H1 (cell line): ENCODE measurements around the gene ZNF791. TPM values are rescaled to one million over a fixed set of nuclear protein-coding genes. Genes with fewer than 3 reads are reported as not detected.

Source experiments
- BACH1 ChIP-seq: IDR thresholded peaks from 2 replicates; pipeline ENCODE4 v1.6.1; 2012; ENCODE audit warnings: low read length, improper control_type of control experiment
- CBX8 ChIP-seq: fragments of 300-800, 300-1000 bp; sonication (generic); IDR thresholded peaks from 2 replicates; pipeline ENCODE4 v1.7.1; 2016; ENCODE audit warnings: low read depth, low read length, borderline replicate concordance
- EGR1 ChIP-seq: IDR thresholded peaks from 2 replicates; pipeline ENCODE4 v1.6.1; 2011; ENCODE audit warnings: low read depth, low read length, borderline replicate concordance
- EP300 ChIP-seq, 2 experiments: IDR thresholded peaks; 1 replicate in 1 of 2; 2 replicates in 1 of 2; pipeline ENCODE4 v1.6.1; 2011 to 2012; ENCODE audit warnings: low read depth in 2 of 2, low read length in 2 of 2, mild to moderate bottlenecking in 2 of 2, borderline replicate concordance in 1 of 2, inconsistent platforms in 1 of 2, moderate library complexity in 1 of 2
- HDAC2 ChIP-seq, 2 experiments: fragments of 300-600 bp in 1 of 2; sonication (generic) in 1 of 2; IDR thresholded peaks; 2 replicates each; pipeline ENCODE4 v1.6.1; 2011 to 2012; ENCODE audit warnings: low read depth in 2 of 2, low read length in 2 of 2, mild to moderate bottlenecking in 2 of 2, moderate library complexity in 2 of 2, borderline replicate concordance in 1 of 2, inconsistent platforms in 1 of 2
- JUN ChIP-seq: IDR thresholded peaks from 2 replicates; pipeline ENCODE4 v1.6.1; 2011; ENCODE audit warnings: low read depth, mild to moderate bottlenecking, improper control_type of control experiment, low read length
- KDM4A ChIP-seq: IDR thresholded peaks from one replicate; pipeline ENCODE4 v1.7.1; 2012; ENCODE audit warnings: low read depth, mild to moderate bottlenecking, moderate library complexity, low read length, inconsistent platforms; ENCODE audit not compliant: severe bottlenecking
- KDM5A ChIP-seq: fragments of 200-600 bp; IDR thresholded peaks from 2 replicates; pipeline ENCODE4 v1.7.1; 2012; ENCODE audit warnings: mild to moderate bottlenecking, low read length, inconsistent platforms, mixed read lengths
- NANOG ChIP-seq: IDR thresholded peaks from 2 replicates; pipeline ENCODE4 v1.6.1; 2011; ENCODE audit warnings: low read length, low read depth, mild to moderate bottlenecking, inconsistent platforms; ENCODE audit not compliant: insufficient read depth, poor library complexity, severe bottlenecking
- PHF8 ChIP-seq: fragments of 200-600 bp; sonication (generic); conservative IDR thresholded peaks from 2 replicates; pipeline ENCODE4 v1.7.1; 2012; ENCODE audit warnings: low read depth, mild to moderate bottlenecking, inconsistent platforms, low read length, moderate library complexity
- POLR2AphosphoS5 ChIP-seq: IDR thresholded peaks from 2 replicates; pipeline ENCODE4 v1.6.1; 2011; ENCODE audit warnings: low read depth, low read length
- RBBP5 ChIP-seq: IDR thresholded peaks from 2 replicates; pipeline ENCODE4 v1.7.1; 2012; ENCODE audit warnings: low read depth, mild to moderate bottlenecking, inconsistent platforms, low read length, moderate library complexity, borderline replicate concordance
- RFX5 ChIP-seq: IDR thresholded peaks from 2 replicates; pipeline ENCODE4 v1.6.1; 2011; ENCODE audit warnings: low read depth, low read length, improper control_type of control experiment, borderline replicate concordance
- SAP30 ChIP-seq: fragments of 300-600 bp; sonication (generic); IDR thresholded peaks from 2 replicates; pipeline ENCODE4 v1.7.1; 2012; ENCODE audit warnings: low read length, moderate library complexity, mild to moderate bottlenecking, inconsistent platforms; ENCODE audit not compliant: insufficient read depth, insufficient replicate concordance
- TAF1 ChIP-seq: IDR thresholded peaks from 2 replicates; pipeline ENCODE4 v1.6.1; 2011; ENCODE audit warnings: mild to moderate bottlenecking, low read depth, low read length
- TBP ChIP-seq: IDR thresholded peaks from 2 replicates; pipeline ENCODE4 v1.6.1; 2011; ENCODE audit warnings: low read depth, low read length, improper control_type of control experiment
- TCF12 ChIP-seq: IDR thresholded peaks from 2 replicates; pipeline ENCODE4 v1.6.1; 2011; ENCODE audit warnings: low read depth, mild to moderate bottlenecking, low read length
- polyA plus RNA-seq, 7 experiments: library from polyadenylated mRNA; depleted of rRNA in 3 of 7; stranded (reverse) in 5 of 7; unstranded in 2 of 7; fragments of >200 nt in 5 of 7; fragments of 200-250 nt in 2 of 7; gene quantifications; 1 replicate in 5 of 7; 2 replicates in 1 of 7; 4 replicates in 1 of 7; pipeline versions ENCODE4 v1.2.1 to v1.2.3, GENCODE V29; 2011 to 2013; ENCODE audit warnings: missing spikeins in 2 of 7, mixed read lengths in 2 of 7
- total RNA-seq: library from RNA; stranded (reverse); fragmentation: NEBNext Ultra II Directional; extraction: Animal tissue kit (Norgen Biotek cat#: 25700); gene quantifications from 2 replicates; pipeline ENCODE4 v1.2.1, GENCODE V29; 2021
- TF ChIP-seq, protein P1 (sequence below), 3 experiments: IDR thresholded peaks; 1 replicate in 2 of 3; 2 replicates in 1 of 3; pipeline versions ENCODE4 v1.5.1 to v1.6.1; 2011; ENCODE audit warnings: low read length in 3 of 3, mild to moderate bottlenecking in 3 of 3, inconsistent platforms in 2 of 3, low read depth in 1 of 3, moderate library complexity in 1 of 3; ENCODE audit not compliant: insufficient read depth in 1 of 3; ENCODE audit errors: control extremely low read depth in 1 of 3
- TF ChIP-seq, protein P2 (sequence below): IDR thresholded peaks from 2 replicates; pipeline ENCODE4 v1.6.1; 2011; ENCODE audit warnings: low read depth, mild to moderate bottlenecking, low read length; ENCODE audit not compliant: insufficient read depth

ZNF791 gene
- total and polyA plus RNA-seq, 2 of the 8 experiments (the other 6 are each of a cell fraction or from before 2014, with no cell fraction given): 4.1 to 18.6 TPM

DNA sequence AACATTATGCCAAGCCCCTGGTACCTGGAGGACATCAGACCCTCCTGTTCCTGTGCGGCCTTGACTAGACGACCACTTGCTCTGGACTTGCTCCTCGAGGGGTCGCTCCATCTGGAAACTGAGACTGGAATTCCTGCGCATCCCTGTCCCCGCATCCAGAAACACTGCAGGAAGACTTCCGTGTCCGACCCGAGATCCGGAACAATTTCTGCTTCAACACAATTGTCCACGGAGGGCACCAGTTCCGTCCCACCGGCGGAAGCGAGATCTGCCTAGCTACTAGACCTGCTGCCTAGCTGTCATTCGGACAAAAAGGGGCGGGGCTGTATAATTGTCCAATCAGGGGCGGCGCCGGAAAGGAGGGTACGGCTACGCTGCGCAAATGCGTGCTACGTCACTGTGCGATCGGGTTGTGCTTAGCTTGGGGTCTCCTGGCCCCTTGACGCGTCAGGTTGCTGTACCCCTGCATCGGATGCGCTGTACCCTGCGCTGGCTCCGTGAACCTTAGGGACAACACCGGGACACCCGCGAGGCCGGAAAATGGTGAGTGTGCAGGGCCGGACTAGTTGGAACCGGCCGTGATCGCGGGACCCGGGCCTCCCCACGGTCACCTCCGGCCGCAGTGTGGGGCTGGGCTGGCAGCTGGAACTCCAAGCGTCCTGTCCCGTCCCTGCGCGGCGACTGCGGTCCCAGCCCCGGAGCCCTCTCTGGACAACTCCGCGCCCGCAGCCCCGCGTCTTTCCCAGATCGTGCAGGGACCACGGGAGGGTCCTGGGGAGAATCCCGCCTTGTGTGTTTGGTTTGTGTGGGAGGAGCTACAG is at the start of gene ZNF791, which contains the start of gene ZNF490 (continued):
- TF ChIP-seq, protein P1, sequence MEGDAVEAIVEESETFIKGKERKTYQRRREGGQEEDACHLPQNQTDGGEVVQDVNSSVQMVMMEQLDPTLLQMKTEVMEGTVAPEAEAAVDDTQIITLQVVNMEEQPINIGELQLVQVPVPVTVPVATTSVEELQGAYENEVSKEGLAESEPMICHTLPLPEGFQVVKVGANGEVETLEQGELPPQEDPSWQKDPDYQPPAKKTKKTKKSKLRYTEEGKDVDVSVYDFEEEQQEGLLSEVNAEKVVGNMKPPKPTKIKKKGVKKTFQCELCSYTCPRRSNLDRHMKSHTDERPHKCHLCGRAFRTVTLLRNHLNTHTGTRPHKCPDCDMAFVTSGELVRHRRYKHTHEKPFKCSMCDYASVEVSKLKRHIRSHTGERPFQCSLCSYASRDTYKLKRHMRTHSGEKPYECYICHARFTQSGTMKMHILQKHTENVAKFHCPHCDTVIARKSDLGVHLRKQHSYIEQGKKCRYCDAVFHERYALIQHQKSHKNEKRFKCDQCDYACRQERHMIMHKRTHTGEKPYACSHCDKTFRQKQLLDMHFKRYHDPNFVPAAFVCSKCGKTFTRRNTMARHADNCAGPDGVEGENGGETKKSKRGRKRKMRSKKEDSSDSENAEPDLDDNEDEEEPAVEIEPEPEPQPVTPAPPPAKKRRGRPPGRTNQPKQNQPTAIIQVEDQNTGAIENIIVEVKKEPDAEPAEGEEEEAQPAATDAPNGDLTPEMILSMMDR (IDR thresholded peaks at IDR 0.05; ENCODE audit: control extremely low read depth in 1 of 3, insufficient read depth in 1 of 3, low read depth in 1 of 3, low read length in 3 of 3): peak in 2 of 3 experiments; percentile 8 to 46; a peak in 2 of 4 replicates
- TF ChIP-seq JUN (no peak), SAP30 (peak; percentile 33), POLR2AphosphoS5 (peak; percentile 91), EP300 (IDR thresholded peaks at IDR 0.05; ENCODE audit: borderline replicate concordance in 1 of 2, low read depth in 2 of 2, low read length in 2 of 2) (peak in 1 of 2 experiments; percentile 29; a peak in 1 of 3 replicates), TCF12 (no peak), RBBP5 (no peak), NANOG (peak; percentile 22), KDM5A (no peak; the same call in 1 of the 2 replicates), TAF1 (peak; percentile 85), KDM4A (peak; percentile 44), RFX5 (peak; percentile 82), PHF8 (peak; percentile 68), BACH1 (0 out of 2 replicates have a peak, but pooled peaks have one; percentile 1), TBP (peak; percentile 82), HDAC2 (IDR thresholded peaks at IDR 0.05; ENCODE audit: borderline replicate concordance in 1 of 2, low read depth in 2 of 2, low read length in 2 of 2) (peak; percentile 90 to 97; a peak in 3 of 4 replicates), CBX8 (no peak), EGR1 (peak; percentile 47; the same call in 1 of the 2 replicates)
- TF ChIP-seq, protein P2, sequence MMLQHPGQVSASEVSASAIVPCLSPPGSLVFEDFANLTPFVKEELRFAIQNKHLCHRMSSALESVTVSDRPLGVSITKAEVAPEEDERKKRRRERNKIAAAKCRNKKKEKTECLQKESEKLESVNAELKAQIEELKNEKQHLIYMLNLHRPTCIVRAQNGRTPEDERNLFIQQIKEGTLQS: no peak
